22Rv1 (cell line): ENCODE results near the gene MTFMT.

Experiments
- ZFX ChIP-seq: fragments of 450-650 bp; IDR thresholded peaks from 2 replicates; pipeline ENCODE4 v1.6.1; 2017; ENCODE audit warnings: antibody characterized with exemption, borderline replicate concordance
- TF ChIP-seq, protein P1 (sequence below): fragments of 450-650 bp; IDR thresholded peaks from 2 replicates; pipeline ENCODE4 v1.5.1; 2017; ENCODE audit warnings: mild to moderate bottlenecking

DNA sequence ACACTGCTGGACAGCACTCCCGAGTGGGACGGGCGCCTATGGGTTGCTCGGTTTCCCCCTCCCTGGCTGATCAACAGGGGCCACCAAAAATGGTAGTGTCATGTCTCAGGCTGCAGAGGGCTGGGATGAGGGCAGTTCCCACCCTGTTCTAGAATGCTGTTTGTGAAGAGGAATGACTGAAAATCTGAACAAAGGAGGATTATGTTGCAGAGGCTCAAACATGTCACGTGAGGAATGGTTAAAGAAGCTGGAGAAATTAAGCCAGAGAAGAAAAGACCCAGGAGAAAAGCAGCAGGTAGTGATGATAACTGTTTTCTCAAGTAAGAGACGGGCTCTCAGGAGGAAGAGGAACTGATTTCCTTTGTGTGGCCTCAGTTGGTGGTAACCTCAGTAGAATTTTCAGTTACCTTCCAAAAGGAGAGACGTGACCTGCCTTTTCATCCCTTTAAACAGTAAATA is 50.2 kb downstream of the MTFMT start:
- TF ChIP-seq, protein P1, sequence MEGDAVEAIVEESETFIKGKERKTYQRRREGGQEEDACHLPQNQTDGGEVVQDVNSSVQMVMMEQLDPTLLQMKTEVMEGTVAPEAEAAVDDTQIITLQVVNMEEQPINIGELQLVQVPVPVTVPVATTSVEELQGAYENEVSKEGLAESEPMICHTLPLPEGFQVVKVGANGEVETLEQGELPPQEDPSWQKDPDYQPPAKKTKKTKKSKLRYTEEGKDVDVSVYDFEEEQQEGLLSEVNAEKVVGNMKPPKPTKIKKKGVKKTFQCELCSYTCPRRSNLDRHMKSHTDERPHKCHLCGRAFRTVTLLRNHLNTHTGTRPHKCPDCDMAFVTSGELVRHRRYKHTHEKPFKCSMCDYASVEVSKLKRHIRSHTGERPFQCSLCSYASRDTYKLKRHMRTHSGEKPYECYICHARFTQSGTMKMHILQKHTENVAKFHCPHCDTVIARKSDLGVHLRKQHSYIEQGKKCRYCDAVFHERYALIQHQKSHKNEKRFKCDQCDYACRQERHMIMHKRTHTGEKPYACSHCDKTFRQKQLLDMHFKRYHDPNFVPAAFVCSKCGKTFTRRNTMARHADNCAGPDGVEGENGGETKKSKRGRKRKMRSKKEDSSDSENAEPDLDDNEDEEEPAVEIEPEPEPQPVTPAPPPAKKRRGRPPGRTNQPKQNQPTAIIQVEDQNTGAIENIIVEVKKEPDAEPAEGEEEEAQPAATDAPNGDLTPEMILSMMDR = no peak
- no peak for TF ChIP-seq ZFX
